GM13977 (cell line): ENCODE measurements around the gene LCN15.

ENCODE experiments used
- DNase-seq: peaks from one replicate; pipeline ENCODE4 v3.0.0; 2012; ENCODE audit warnings: low spot score
- in situ Hi-C: fragments of 300-500 bp; cut with MboI; formaldehyde crosslinking; loops from one replicate; pipeline ENCODE4 v1.12.0; 2022; ENCODE audit warnings: low sequenced_read_pairs, low pct_unique_long_range_greater_than_20kb, mixed read lengths, inconsistent platforms; ENCODE audit not compliant: unreplicated experiment
- TF ChIP-seq, protein P1 (sequence below): IDR thresholded peaks from 2 replicates; pipeline ENCODE4 v1.5.1; 2012; ENCODE audit warnings: mild to moderate bottlenecking, control low read depth; ENCODE audit not compliant: insufficient read depth; ENCODE audit errors: extremely low read depth, missing control alignments

The LCN15 gene

DNA sequence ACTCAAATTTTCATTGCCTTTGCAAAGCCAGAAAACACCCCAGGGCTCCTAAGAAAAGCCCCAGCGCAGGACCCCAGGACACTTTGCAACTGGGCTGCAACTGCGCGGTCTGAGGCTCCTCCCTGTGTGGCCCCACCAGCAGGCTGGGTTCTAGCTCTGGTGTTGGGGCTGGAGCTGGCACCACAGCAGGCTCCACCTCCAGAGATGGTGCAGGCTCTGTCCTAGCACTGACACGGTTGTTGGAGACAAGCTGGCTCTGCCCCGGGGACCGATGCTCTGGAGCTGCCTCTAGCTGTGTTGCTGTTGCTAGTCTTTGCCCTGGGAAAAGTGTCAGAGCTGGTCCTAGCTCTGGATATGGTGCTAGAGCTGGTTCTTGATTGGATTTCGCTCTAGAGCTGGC lies 35.2 kb downstream of the LCN15 start:
- TF ChIP-seq, protein P1, sequence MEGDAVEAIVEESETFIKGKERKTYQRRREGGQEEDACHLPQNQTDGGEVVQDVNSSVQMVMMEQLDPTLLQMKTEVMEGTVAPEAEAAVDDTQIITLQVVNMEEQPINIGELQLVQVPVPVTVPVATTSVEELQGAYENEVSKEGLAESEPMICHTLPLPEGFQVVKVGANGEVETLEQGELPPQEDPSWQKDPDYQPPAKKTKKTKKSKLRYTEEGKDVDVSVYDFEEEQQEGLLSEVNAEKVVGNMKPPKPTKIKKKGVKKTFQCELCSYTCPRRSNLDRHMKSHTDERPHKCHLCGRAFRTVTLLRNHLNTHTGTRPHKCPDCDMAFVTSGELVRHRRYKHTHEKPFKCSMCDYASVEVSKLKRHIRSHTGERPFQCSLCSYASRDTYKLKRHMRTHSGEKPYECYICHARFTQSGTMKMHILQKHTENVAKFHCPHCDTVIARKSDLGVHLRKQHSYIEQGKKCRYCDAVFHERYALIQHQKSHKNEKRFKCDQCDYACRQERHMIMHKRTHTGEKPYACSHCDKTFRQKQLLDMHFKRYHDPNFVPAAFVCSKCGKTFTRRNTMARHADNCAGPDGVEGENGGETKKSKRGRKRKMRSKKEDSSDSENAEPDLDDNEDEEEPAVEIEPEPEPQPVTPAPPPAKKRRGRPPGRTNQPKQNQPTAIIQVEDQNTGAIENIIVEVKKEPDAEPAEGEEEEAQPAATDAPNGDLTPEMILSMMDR: no peak
- in situ Hi-C loops: no loop called here
- no peak for DNase-seq

DNA sequence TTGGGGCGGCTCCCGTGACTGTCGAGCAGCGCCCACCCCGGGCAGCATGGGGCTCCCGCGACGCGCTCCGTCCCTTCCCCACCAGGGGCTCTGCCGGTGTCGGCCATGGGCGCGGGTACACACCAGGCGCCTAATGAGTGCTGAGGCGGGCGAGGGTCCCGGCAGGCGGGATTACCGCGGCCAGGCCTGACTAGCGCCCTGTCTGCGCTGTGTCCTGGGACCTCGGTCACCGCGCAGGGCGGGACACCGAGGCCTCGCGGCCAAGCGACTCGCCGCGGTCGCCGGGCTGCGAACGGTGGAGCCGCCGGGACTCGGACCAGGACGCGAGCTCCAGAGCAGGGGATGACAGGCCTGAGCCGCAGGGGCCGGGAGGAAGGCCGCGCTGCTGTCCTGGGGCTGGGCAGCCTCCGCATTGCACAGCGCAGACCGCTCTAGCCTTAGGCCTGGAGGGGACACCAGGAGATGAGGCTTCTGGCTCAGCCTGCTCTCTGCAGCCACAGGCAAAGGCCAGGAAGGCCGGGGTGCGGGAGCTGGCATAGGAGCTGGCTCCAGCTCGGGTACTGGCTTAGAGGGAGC lies 35.7 kb downstream of the LCN15 start:
- in situ Hi-C loops: no loop called here
- peak; percentile 65 for DNase-seq
- TF ChIP-seq, protein P1: no peak

DNA sequence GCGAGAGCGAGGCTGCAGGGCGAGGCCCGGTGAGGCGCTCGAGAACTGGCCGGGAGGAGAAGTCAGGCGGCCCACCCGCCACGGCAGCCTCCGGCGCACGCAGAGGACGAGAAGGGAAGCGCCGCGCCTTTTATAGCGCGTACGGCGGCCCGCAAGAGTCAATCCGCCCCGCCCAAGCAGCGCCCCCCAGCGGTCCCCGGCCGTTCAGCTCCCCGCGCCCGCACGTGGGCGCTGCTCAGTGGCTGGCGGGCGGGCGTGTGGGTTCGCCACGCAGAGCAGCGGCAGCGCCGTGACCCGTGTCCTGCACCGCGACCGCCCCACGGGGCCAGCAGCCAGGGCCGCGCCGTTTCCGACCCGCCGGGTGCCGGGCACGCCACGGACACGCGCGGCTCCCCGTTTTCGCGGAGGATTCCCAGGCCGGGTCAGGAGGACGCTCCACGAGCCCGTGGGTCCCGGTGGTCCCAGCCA lies 36.2 kb downstream of the LCN15 start:
- DNase-seq: peak; percentile 98
- in situ Hi-C loops: no loop called here
- TF ChIP-seq, protein P1: peak; percentile 99

DNA sequence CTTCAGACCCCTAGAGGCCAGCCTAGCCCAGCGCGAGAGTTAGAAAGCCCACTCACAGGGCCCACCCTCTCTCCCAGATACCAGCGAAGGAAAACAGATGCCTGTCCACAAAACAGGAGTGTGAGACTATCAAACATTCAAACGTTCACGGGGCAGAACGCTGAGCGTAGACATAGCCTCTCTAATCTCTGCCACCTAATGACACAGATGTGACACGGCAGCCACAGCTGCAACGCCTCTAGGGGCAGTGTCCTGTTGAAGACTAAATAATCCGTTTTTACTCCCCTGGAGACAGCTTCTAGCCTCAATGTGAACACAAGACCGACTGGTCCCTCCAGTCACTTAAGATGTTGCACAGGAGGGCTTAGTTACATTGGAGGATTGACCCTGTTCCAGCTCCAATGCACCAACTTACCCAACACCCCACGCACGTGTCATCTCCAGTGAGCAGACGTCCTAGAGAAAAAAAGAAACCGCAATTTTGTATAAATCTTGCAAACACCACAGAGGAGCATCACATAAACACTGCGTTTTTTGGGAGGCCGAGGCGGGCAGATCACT lies 37.6 kb downstream of the LCN15 start:
- TF ChIP-seq, protein P1: peak; percentile 73
- in situ Hi-C loops: no loop called here
- DNase-seq: peak; percentile 87

DNA sequence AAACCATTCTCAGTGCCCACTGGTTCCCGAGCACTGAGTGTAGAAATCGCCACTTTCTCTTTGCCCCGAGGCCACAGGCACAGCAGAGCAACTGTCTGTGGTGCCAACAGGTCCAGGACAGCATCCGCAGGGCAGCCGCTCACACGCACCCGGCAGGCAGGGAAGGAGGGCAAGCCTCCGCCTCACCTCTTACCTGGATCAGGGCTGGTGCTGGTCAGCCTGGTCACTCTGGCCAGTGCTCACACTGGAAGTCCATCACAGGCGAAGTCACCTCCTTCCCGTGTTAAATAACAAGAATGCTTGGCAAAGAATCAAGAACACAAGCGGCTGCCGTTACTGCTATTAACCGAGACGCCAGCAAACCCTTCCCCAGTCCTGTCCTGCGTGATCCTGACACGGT lies 38.2 kb downstream of the LCN15 start:
- in situ Hi-C loops: no loop called here
- TF ChIP-seq, protein P1: no peak

DNA sequence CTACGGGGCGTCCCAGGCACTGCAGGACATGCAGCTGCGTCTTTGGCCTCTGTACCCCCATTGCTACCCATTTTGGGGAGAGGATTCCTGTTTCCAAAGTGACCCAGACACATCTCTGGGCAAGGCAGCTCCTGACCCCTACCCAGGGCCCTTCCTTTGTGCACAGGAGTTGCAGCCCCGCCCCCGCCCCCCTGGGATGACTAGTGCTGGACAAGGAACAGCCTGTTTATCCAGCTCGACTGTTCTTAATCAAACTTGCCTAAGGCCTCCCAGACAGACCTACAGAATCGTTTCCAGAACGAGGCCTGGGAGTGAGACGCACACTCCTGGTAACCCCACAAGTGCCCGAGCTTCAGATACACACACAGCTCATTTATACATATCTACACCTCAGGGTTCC lies 38.7 kb downstream of the LCN15 start:
- in situ Hi-C loops: no loop called here
- TF ChIP-seq, protein P1: no peak
- DNase-seq: no peak

More for the DNA sequence above, 38.2 kb downstream of the LCN15 start:
- DNase-seq: no peak
